Esophagus squamous epithelium (tissue), 5 donors: ENCODE data around the gene GFRA1. TPM values are rescaled to one million over a fixed set of nuclear protein-coding genes. Genes with fewer than 3 reads are reported as not detected.
A peak's percentile ranks its signal among the peaks of the same experiment; 100 is the strongest.

Experiments
- DNase-seq: peaks from one replicate; lab custom pipeline; 2025; lab: John Stamatoyannopoulos, UW
- H3K27ac ChIP-seq, 4 donors: fragments of 200-600 bp; sonication (generic); one replicate each; pipeline ENCODE4 v1.5.1; 2016 to 2019; ENCODE audit warnings: mild to moderate bottlenecking in 1 of 4
- H3K27me3 ChIP-seq, 4 donors: fragments of 200-600 bp; sonication (generic); 1 replicate in 3 of 4; 2 replicates in 1 of 4; pipeline versions ENCODE4 v1.5.1 to v1.6.0; 2017 to 2021; ENCODE audit warnings: antibody characterized with exemption in 1 of 4
- H3K36me3 ChIP-seq, 3 donors: fragments of 200-600 bp; sonication (generic); one replicate each; pipeline ENCODE4 v1.5.1; 2016 to 2019
- H3K4me1 ChIP-seq, 3 donors: fragments of 200-600 bp; sonication (generic); one replicate each; pipeline ENCODE4 v1.5.1; 2017 to 2019
- H3K4me3 ChIP-seq, 4 donors: fragments of 200-600 bp; sonication (generic); 1 replicate in 3 of 4; 2 replicates in 1 of 4; pipeline ENCODE4 v1.5.1; 2016 to 2019; ENCODE audit warnings: mild to moderate bottlenecking in 2 of 4, moderate library complexity in 1 of 4
- H3K9me3 ChIP-seq, 3 donors: fragments of 200-600 bp; sonication (generic); one replicate each; pipeline ENCODE4 v1.5.1; 2016 to 2019
- POLR2A ChIP-seq, 4 donors: fragments of 450-650 bp; IDR thresholded peaks; one replicate each; pipeline ENCODE4 v1.6.1; 2017; ENCODE audit warnings: antibody characterized with exemption in 4 of 4, mild to moderate bottlenecking in 4 of 4, moderate library complexity in 3 of 4
- WGBS, 2 donors: methylation state at CpG; one replicate each; pipeline ENCODE4 v1.1.5; 2018; 5-methylcytosine and 5-hydroxymethylcytosine counted together
- intact Hi-C: fragments of 100-400 bp; cut with DNase I; formaldehyde crosslinking; loops from one replicate; pipeline ENCODE4 v1.15.0; 2022
- total RNA-seq, 4 donors: library from RNA; depleted of rRNA; stranded (reverse); fragments of >200 nt; gene quantifications; one replicate each; pipeline ENCODE4 v1.1.0, GENCODE V29; 2016
- TF ChIP-seq, protein P1 (sequence below), 6 experiments: fragments of 450-650 bp in 4 of 6; fragments of 200-600 bp in 2 of 6; sonication (generic) in 2 of 6; IDR thresholded peaks; one replicate each; pipeline ENCODE4 v1.5.1; 2016 to 2019; ENCODE audit warnings: antibody characterized with exemption in 6 of 6, mild to moderate bottlenecking in 4 of 6, moderate library complexity in 4 of 6
- donor health status: DM: yes; HTN: yes; CAD: no.

The GFRA1 gene
- total RNA-seq, 4 donors from 2014 or later = 1.0 to 79.9 (median 4.2) TPM

DNA sequence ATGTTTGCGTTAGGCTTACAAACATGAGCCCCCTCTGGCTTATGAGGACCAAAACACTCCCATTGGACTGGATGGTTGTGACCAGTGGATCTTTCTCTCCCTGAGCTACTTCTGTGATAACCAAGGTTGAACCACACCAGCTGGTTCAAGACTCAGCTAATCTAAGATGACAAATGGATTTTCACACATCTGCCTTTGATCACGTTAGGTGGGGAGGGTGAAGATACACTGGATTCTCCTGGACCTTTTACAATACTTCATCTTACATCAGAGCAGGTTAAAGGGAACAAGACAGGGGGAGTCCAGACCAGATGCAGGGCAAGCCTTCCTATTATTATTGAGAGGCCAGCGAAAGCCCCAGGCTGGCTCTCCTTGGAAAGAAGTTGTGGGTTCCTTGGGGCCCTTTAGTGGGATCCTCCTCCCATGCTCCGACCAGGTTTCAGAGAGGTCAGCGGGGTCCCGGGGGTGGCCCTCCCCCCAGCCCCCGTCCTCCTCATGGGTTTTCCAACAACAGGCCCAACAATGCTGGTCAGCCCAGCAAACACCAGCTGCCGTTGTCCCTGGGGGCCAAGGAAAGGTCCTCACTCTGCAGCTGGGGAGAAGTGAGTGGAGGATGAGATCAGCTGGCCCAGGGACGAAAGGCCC lies 2.8 kb downstream of the GFRA1 start:
- intact Hi-C loops = no loop called here
- Histone ChIP-seq H3K36me3 (no peaks in the 10 kb centered on the region), H3K9me3 (no peaks in the 10 kb centered on the region), H3K4me1 (peaks cover 13 to 44% (median 14%) of the 10 kb centered on the region in 3 donors), H3K4me3 (peak overlapping the region in 2 of 4 donors; percentile 52 to 65), H3K27ac (peak overlapping the region in 2 of 4 donors; percentile 78 to 83), H3K27me3 (peaks cover 11 to 88% (median 17%) of the 10 kb centered on the region in 4 donors)
- no peak for TF ChIP-seq POLR2A (IDR thresholded peaks at IDR 0.05)
- TF ChIP-seq, protein P1, sequence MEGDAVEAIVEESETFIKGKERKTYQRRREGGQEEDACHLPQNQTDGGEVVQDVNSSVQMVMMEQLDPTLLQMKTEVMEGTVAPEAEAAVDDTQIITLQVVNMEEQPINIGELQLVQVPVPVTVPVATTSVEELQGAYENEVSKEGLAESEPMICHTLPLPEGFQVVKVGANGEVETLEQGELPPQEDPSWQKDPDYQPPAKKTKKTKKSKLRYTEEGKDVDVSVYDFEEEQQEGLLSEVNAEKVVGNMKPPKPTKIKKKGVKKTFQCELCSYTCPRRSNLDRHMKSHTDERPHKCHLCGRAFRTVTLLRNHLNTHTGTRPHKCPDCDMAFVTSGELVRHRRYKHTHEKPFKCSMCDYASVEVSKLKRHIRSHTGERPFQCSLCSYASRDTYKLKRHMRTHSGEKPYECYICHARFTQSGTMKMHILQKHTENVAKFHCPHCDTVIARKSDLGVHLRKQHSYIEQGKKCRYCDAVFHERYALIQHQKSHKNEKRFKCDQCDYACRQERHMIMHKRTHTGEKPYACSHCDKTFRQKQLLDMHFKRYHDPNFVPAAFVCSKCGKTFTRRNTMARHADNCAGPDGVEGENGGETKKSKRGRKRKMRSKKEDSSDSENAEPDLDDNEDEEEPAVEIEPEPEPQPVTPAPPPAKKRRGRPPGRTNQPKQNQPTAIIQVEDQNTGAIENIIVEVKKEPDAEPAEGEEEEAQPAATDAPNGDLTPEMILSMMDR (IDR thresholded peaks at IDR 0.05) = no peak
- DNase-seq = no peak
- 54 to 62% methylated on average over 2 to 3 of the region's 9 CpGs for WGBS, 2 donors

DNA sequence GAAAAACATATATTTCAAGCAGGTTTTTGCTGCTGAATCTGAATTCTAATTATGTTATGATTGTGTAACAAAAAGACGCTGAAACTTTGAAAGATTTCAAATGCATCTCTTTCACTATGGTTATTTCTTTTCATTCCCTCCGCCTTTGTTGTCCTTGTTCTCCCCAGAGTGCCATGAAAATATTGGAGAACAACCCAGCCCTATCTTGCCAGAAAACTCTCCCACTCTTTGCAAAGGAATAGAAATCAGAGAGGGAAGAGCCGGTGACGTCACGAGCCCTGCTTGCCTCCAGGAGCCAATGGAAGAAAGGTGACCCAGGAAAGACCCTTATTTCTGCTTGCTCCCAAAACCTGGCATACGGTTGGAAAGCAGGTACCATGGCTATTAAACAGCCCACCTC lies 3.4 kb downstream of the GFRA1 start:
- H3K9me3 ChIP-seq = no peaks in the 10 kb centered on the region

DNA sequence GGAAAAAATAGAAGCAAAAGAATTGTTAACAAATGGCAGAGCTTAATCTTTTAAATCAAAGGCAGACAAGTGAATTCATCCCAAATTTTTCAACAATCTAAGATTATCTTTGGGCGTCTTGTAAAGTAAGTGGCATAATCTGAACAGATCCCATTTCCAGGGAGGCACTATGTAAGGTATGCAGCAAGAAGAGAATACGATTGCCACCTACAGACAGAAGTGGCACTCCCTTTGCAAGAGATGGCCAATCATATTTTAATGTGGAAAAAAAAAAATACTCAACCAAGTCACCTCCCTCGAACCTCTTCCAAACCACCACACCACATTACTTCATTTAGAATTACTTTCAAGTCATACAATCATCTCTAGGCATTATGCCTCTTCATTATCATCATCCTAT lies 4.0 kb downstream of the GFRA1 start:
- no peak overlapping the region for H3K27ac ChIP-seq
- WGBS, 2 donors = 19 to 27% methylated on average over 3 of the region's 3 CpGs
- TF ChIP-seq, protein P1 (IDR thresholded peaks at IDR 0.05) = no peak
- TF ChIP-seq POLR2A (IDR thresholded peaks at IDR 0.05) = no peak
- H3K36me3 ChIP-seq = no peaks in the 10 kb centered on the region
- no peaks in the 10 kb centered on the region for H3K9me3 ChIP-seq
- DNase-seq = no peak
- peaks cover 11 to 75% (median 14%) of the 10 kb centered on the region in 4 donors for H3K27me3 ChIP-seq
- no peak overlapping the region for H3K4me3 ChIP-seq
- peaks cover 13 to 34% (median 14%) of the 10 kb centered on the region in 3 donors for H3K4me1 ChIP-seq
- intact Hi-C loops = no loop called here

More for the DNA sequence above, 3.4 kb downstream of the GFRA1 start:
- intact Hi-C loops = no loop called here
- peaks cover 13 to 40% (median 14%) of the 10 kb centered on the region in 3 donors for H3K4me1 ChIP-seq
- no peak overlapping the region for H3K27ac ChIP-seq
- H3K36me3 ChIP-seq = no peaks in the 10 kb centered on the region
- H3K4me3 ChIP-seq = no peak overlapping the region
- 63 to 72% methylated on average over 5 to 6 of the region's 6 CpGs for WGBS, 2 donors
- H3K27me3 ChIP-seq = peaks cover 11 to 82% (median 17%) of the 10 kb centered on the region in 4 donors
- DNase-seq = no peak
- TF ChIP-seq, protein P1 (IDR thresholded peaks at IDR 0.05) = no peak
- no peak for TF ChIP-seq POLR2A (IDR thresholded peaks at IDR 0.05)

DNA sequence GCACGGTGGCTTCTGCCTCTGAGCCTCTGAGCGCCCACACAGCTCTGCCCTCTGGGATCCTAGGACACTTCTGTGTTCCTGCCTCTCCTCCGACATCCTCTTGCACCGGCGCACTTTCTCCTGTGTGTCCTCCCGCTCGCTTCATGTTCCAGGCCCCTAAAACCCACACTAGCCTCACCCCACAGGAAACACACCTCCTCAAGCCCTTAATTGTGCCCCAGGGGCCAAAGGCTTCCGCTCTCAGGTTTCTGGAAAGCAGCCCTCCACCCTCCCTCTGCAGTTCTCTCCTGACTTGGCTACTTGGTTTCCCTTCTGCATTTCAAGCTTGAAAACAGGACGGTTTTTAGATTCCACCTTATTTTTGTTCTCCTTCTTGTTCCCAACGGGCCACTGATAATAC lies 7.3 kb downstream of the GFRA1 start:
- TF ChIP-seq, protein P1 (IDR thresholded peaks at IDR 0.05) = no peak
- Histone ChIP-seq H3K27ac (no peak overlapping the region), H3K27me3 (peaks cover 0 to 46% (median 0%) of the 10 kb centered on the region in 4 donors), H3K36me3 (no peaks in the 10 kb centered on the region), H3K4me1 (peaks cover 0 to under 1% (median 0%) of the 10 kb centered on the region in 3 donors), H3K4me3 (no peak overlapping the region), H3K9me3 (no peaks in the 10 kb centered on the region)
- intact Hi-C loops = no loop called here
- WGBS, 2 donors = 66 to 72% methylated on average over 8 to 10 of the region's 10 CpGs
- DNase-seq = no peak

DNA sequence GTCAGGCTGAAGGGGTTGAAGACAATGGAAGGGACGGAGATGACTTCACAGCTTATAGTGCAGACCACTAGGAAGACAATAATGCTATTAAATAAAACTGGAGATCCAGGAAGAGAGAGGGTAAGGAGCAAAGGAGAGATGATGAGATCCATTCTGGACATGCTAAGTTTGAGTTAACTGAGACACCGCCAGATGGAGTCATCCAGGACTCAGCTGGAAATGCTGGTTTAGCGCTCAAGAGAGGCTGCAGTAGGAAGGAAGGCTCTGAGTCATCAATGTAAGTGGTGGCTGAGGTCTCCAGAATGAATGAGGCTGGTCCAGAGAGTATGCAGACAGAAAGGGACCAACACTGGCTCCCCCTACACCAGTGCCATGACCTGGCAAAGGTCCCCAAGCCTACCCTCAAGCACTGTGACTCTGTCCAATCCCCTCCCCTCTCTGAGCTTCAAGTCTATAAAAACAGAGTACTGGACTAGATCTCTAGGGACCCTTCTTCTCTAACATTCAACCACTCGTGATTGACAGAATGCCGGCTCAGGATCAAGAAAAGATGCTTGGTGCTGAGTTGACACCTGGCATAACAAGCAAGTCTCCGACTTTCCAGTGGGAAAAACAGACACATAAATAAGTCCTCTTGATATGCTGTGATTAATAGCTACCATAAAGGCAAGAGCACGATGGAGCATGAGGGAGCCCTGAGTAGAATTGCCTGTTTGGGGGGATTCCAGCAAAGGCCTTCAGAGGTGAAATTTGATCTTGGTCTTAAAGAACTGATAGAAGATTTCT lies 8.9 kb downstream of the GFRA1 start:
- peaks cover 0 to 30% (median 0%) of the 10 kb centered on the region in 4 donors for H3K27me3 ChIP-seq
- WGBS, 2 donors = 71 to 78% methylated on average over 7 of the region's 7 CpGs
- H3K36me3 ChIP-seq = no peaks in the 10 kb centered on the region
- H3K9me3 ChIP-seq = no peaks in the 10 kb centered on the region
- TF ChIP-seq POLR2A (IDR thresholded peaks at IDR 0.05) = no peak
- TF ChIP-seq, protein P1 (IDR thresholded peaks at IDR 0.05) = no peak
- H3K4me3 ChIP-seq = no peak overlapping the region
- no peaks in the 10 kb centered on the region for H3K4me1 ChIP-seq
- intact Hi-C loops = no loop called here
- no peak overlapping the region for H3K27ac ChIP-seq
- DNase-seq = no peak
